ENCODE data around the gene NRROS.

- no peak for TF ChIP-seq CEBPB (IDR thresholded peaks at IDR 0.05)
- no peak for TF ChIP-seq CTCF (IDR thresholded peaks at IDR 0.05)
- TF ChIP-seq E2F6 (IDR thresholded peaks at IDR 0.05; ENCODE audit: borderline replicate concordance, low read depth), result no peak
- TF ChIP-seq SMC3 (IDR thresholded peaks at IDR 0.05), result no peak
These were observed 30.8 kb upstream of the NRROS start for GRCh38 chr3:196608693-196609092.

Data from A549 (cell line).